GM19240 (cell line): ENCODE measurements around the gene RGS5.
"Not testable (repeated sequence)": the region's sequence is repeated elsewhere in the genome, so short reads cannot be mapped to it uniquely, and the experiment has no call there.

Experiments used
- DNase-seq: peaks from one replicate; pipeline ENCODE4 v3.0.0; 2011; ENCODE audit warnings: low spot score; ENCODE audit not compliant: insufficient read length

Gene RGS5, protein sequence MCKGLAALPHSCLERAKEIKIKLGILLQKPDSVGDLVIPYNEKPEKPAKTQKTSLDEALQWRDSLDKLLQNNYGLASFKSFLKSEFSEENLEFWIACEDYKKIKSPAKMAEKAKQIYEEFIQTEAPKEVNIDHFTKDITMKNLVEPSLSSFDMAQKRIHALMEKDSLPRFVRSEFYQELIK

GRCh38 chr1:163202833-163203451 is at the start of gene RGS5:
Gene RGS5, minus strand, starts transcription at chr1:163202916. Its CDS starts 81 bp downstream, at chr1:163202835.
- no peak for DNase-seq

DNA sequence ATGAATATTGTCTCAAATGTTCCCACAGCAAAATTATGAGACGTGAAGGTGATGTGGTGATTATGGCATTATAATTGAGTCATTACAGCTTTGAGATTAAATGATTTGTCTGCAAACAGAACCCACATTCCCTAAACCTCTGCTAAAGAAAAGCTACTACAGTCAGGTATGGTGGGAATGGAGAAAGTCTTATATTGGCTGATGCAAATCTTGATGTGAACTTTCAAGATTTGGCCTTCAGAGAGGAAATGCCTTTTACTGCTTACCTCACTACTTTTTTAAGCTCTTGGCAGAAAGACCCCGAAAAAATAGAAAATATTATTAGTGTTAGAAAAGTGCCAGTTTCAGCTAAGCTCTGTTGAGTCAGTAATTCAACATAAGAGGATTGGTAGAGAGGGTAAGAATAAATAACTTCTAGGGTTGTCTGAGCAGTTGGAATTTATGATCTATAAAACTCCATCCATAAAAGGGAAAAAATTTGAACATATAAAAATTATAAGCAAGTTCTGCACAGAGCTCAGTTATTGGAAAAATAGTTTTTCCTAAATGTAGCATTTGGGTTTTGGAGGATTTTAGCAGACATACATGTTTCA is 47.8 kb upstream of the RGS5 start:
- DNase-seq = no peak

DNA sequence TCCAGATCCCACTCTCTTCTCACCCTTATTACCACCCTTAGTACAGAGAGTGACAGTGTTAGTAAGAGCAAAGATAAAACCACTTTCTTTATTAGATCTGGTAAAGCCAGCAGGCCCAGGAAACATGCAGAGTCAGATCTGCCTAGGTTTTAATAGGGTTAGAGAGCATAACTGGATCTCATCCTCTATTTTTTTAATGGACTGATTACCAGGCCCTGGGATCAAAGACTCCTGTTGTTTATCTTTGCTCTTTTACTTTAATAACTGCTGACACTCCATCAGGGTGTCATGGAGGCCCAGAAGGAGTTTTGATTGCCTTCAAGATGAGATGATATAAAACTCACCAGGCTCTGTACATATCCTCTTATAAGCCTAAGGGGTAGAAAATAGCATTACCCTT is 45.3 kb upstream of the RGS5 start:
- DNase-seq = no peak

DNA sequence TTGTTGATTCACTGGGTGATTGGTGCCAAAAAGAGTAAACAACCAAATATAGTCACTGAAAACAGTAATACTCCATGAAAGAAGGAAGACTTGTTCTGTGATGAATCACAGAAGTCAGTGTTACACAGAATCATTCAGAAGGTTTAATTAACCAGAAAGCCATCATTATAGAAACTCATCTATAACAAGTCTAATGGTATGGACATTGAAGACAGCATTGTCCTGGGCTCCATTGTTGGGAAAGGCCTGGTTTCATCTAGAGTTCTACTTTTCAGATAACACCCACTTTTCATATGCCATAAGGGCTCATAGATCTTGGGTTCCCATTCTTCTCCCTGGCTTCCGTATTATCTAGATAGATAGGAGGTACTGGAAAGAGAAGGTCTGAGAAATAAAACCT is 41.9 kb upstream of the RGS5 start:
- not testable (repeated sequence) for DNase-seq

DNA sequence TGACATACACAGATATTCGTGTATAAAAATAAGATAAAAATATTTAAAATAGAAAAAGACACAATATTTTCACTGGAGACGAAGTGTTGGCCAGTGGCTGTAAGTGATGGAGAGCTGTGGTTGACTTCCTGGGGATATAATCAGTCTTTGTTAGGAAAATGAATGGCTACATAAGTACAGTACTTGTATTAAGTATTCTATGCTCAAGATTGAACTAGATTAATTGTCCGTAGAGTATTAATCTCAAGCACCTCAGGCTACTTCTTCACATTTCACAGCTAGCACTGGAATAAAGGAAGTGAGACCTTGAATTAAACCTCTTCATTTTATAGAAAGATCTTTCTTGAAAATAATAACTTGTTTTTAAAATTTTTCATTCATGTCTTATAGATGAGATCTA is 39.0 kb upstream of the RGS5 start:
- DNase-seq = no peak

DNA sequence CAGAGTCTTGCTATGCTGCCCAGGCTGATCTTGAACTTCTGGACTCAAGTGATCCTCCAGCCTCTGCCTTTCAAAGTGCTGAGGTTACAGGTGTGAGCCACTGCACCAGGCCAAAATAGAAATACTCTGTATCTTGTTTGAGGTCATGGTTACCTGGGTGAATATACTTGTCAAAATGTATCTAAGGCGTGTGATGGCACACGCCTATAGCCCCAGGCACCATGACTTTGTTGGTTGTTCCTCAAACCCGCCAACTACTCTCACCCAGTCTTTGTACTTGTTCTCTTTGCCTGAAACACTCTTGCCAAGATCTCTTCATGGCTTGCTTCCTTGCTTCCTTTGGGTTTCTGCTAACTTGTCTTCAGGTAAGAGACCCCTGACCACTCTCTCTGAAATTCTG is 38.0 kb upstream of the RGS5 start:
- DNase-seq = no peak

- DNase-seq = not testable (repeated sequence)
Observed at GRCh38 chr1:163233643-163234042, 30.9 kb upstream of the RGS5 start.

- DNase-seq = no peak
Observed at GRCh38 chr1:163231385-163231784, 28.7 kb upstream of the RGS5 start.

DNA sequence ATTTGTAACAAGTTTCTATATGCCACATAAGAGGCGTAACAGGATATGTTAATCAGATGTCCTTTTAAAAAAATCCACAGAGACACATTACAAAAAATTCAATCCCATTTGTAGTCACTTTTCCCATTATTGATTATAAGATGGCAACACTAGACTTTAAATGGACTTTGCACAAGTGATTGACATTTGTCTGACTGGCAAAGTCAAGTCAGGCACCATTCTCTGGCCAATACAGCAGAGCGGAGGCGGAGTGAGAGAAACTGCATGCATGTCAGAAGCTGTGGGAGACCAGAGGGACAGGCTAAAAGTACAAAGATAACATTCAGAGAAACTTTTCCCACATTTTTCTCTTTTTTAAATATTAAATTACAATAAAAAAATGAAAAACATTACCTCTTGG is 28.1 kb upstream of the RGS5 start:
- no peak for DNase-seq

- DNase-seq = not testable (repeated sequence)
Observed at GRCh38 chr1:163228271-163228670, 25.6 kb upstream of the RGS5 start.

- DNase-seq = no peak
Observed at GRCh38 chr1:163227126-163227525, 24.4 kb upstream of the RGS5 start.

DNA sequence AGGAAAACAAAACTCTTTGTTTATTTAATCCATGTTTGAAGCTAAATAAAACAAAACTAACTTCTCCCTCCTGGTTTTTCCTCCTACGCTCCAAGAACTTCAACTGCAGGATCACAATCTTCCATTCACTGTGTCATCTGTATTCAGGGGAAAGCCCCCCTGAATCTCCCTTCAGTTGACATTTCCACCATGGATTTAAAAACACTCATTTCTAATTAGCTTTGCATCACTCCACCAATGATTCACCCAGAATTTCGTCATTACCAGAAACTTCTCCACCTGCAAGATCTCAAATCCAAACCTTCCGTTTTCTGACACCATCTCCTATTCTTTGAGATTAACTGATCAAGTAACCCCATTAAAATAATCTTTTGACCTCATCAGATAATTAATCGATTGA is 10.9 kb upstream of the RGS5 start:
- no peak for DNase-seq

DNA sequence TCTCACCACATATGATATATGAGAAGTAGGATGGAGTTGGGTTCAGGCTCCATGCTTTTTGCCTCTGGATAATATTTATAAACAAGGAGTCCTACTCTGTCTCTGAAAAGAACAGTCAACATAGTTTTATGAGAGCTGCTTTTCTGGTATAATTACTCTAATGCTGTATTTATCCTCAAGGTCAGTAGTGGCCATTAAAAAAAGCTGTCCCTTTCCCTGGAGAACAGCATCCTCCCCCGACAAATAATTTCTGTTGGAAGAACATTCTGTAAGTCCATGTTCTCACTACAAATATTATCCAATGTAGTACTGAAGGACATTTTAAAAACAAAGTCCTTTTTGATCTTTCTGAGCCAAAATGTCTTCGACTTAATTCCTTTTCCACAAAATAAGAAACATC is 9.0 kb upstream of the RGS5 start:
- no peak for DNase-seq

DNA sequence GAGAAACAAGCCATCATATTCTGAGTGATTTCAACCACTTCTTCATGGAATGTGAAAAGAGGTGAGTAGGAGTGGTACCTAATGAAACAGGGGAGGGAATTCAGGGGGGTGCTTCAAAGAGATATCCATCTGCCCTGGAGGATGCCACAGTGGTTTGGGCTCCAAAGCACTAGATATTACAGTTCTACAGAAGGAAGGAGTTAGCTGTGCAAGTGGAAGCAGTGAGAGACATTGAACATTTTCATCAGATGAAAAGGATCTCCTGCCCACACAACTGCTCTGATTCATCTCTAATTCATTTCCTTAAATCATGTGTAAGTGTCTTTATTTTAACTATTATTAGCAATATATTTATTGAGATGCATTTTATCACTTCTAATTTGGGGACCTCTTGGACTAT is 2.8 kb upstream of the RGS5 start:
- no peak for DNase-seq

GRCh38 chr1:163203561-163203960 is 845 bp upstream of the RGS5 start:
- no peak for DNase-seq

- DNase-seq = no peak
Observed at GRCh38 chr1:163201906-163202305, 810 bp downstream of the RGS5 start.

GRCh38 chr1:163197022-163197421 is 5.7 kb downstream of the RGS5 start:
- no peak for DNase-seq

GRCh38 chr1:163196449-163196787 is 6.3 kb downstream of the RGS5 start:
- no peak for DNase-seq

- no peak for DNase-seq
Observed at GRCh38 chr1:163195728-163196448, 6.8 kb downstream of the RGS5 start.

DNA sequence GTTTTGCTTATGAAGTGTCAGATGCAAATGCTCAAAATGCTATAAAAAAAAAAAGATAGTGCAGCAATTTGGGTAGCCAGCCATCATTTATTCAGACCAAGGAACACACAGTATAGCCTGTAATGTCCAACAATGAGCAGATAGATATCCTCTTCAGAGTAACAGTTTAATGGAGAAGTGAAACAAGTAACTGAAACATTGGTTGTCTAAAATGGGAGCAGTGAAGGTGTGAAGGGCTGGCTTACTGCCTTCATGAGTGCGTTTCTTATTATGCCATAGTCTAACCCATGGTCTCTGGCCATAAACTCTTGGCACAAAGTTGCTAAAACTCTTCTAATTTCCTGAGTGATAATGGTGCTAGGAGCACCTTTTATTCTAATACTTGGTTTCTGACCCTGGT is 11.4 kb downstream of the RGS5 start:
- no peak for DNase-seq

GRCh38 chr1:163188947-163189346 is 13.8 kb downstream of the RGS5 start:
- DNase-seq = no peak

GRCh38 chr1:163187849-163188248 is 14.9 kb downstream of the RGS5 start:
- no peak for DNase-seq

GRCh38 chr1:163186862-163187261 is 15.9 kb downstream of the RGS5 start:
- no peak for DNase-seq
